Measurements from ENCODE around the gene COQ8A. TPM values are rescaled to one million over a fixed set of nuclear protein-coding genes. Genes with fewer than 3 reads are reported as not detected.

COQ8A gene
- total and polyA plus RNA-seq, 10 of the 15 experiments (the other 5 are each of a cell fraction or from before 2014, with no cell fraction given): 0.72 to 24.8 (median 12.1) TPM

DNA sequence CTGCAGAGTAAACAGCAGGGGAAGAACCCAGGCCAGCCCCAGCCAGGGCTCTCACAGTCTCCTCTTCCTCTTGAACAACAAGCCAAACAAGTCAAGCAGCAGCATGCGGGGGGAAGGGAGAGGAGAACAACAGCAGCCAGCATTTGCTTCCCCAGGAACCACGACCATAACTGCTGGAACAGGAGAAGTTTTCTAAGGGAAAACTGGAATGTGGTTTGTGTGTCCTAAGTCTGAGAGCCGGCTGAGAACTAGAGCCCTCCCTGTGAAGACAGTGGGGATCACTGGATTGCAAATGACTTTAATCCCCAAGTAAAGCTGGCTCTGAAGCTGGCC lies 48.2 kb downstream of the COQ8A start:
- DNase-seq (ENCODE audit: low read depth, low spot score) (no peak), ATAC-seq (no peak), FAIRE-seq (no peak)
- RAD21 ChIA-PET (ENCODE audit: unreplicated experiment): no interaction called here
- in situ Hi-C loops (cut with MboI): no loop called here
- H3K79me2 ChIP-seq (ENCODE audit: control insufficient read depth, insufficient read depth, low read length): no peaks in the 10 kb centered on the region
- H3K36me3 ChIP-seq (ENCODE audit: control insufficient read depth in 2 of 2, insufficient read depth in 2 of 2, low read length in 1 of 2): peaks cover 0 to 3% of the 10 kb centered on the region in 2 experiments; a peak in 2 of 4 replicates
- POLR2A ChIA-PET: no interaction called here
- H3K27ac ChIP-seq (ENCODE audit: control insufficient read depth, insufficient read depth): no peak overlapping the region
- H4K20me1 ChIP-seq (ENCODE audit: control insufficient read depth, insufficient read depth): no peaks in the 10 kb centered on the region
- no peaks in the 10 kb centered on the region for H3K9me3 ChIP-seq (replicated peaks; ENCODE audit: control insufficient read depth, insufficient read depth, low read length)
- no peak overlapping the region for H3K9ac ChIP-seq (ENCODE audit: control insufficient read depth, insufficient read depth, low read length)
- H3K4me1 ChIP-seq (ENCODE audit: control insufficient read depth, insufficient read depth, low read length): peaks cover 9% of the 10 kb centered on the region; the same call in 1 of the 2 replicates
- SMC1A ChIA-PET (ENCODE audit: uncharacterized antibody, unreplicated experiment): no interaction called here
- intact Hi-C loops (cut with micrococcal nuclease; ENCODE audit: unreplicated experiment): no loop called here
- TF ChIP-seq ZNF622 (IDR thresholded peaks at IDR 0.05): no peak
- no peak for TF ChIP-seq HDGF (IDR thresholded peaks at IDR 0.05)
- TF ChIP-seq DPF2 (IDR thresholded peaks at IDR 0.05): no peak
- no peak for TF ChIP-seq YBX1 (IDR thresholded peaks at IDR 0.05)
- TF ChIP-seq CHD1 (IDR thresholded peaks at IDR 0.05; ENCODE audit: low read depth, low read length): no peak
- no peak for TF ChIP-seq CHD4 (IDR thresholded peaks at IDR 0.05)
- H2AFZ ChIP-seq (ENCODE audit: control insufficient read depth, low read depth, low read length): no peak overlapping the region
- WGBS (ENCODE audit: insufficient coverage, insufficient replicate concordance, low lambda C conversion rate, missing lambda C conversion rate): 74% methylated on average over 3 of the region's 3 CpGs
- no TSS peak for BruUV-seq (replicated peaks)
- no peak overlapping the region for H3K4me2 ChIP-seq (ENCODE audit: control insufficient read depth, insufficient read depth)
- CTCF ChIA-PET: no interaction called here
- no peak overlapping the region for H3K4me3 ChIP-seq
- H3K27me3 ChIP-seq (replicated peaks in 1 of 2; ENCODE audit: control insufficient read depth in 2 of 2, insufficient read depth in 2 of 2, low read length in 1 of 2): no peaks in the 10 kb centered on the region

- H2AFZ ChIP-seq (ENCODE audit: control insufficient read depth, low read depth, low read length): peak overlapping the region; percentile 67
- in situ Hi-C loops (cut with MboI): no loop called here
- ChIA-PET SMC1A (ENCODE audit: uncharacterized antibody, unreplicated experiment) (no interaction called here), RAD21 (ENCODE audit: unreplicated experiment) (no interaction called here), POLR2A (no interaction called here), CTCF (no interaction called here)
- TF ChIP-seq EGR1 (IDR thresholded peaks at IDR 0.05; ENCODE audit: borderline replicate concordance in 1 of 2, low read depth in 2 of 2, low read length in 2 of 2) (no peak), SRF (IDR thresholded peaks at IDR 0.05; ENCODE audit: low read depth in 2 of 2, low read length in 2 of 2) (peak in 1 of 2 experiments; percentile 48; a peak in 1 of 4 replicates), YBX1 (IDR thresholded peaks at IDR 0.05) (no peak)
- WGBS (ENCODE audit: insufficient coverage, insufficient replicate concordance, low lambda C conversion rate, missing lambda C conversion rate): 77% methylated on average over 12 of the region's 12 CpGs
- no peaks in the 10 kb centered on the region for H3K27me3 ChIP-seq (replicated peaks in 1 of 2; ENCODE audit: control insufficient read depth in 2 of 2, insufficient read depth in 2 of 2, low read length in 1 of 2)
- peaks cover 0 to 3% of the 10 kb centered on the region in 2 experiments; a peak in 2 of 4 replicates for H3K36me3 ChIP-seq (ENCODE audit: control insufficient read depth in 2 of 2, insufficient read depth in 2 of 2, low read length in 1 of 2)
- H3K9me3 ChIP-seq (replicated peaks; ENCODE audit: control insufficient read depth, insufficient read depth, low read length): no peaks in the 10 kb centered on the region
- H3K4me3 ChIP-seq: no peak overlapping the region
- no peak for FAIRE-seq
- no TSS peak for BruUV-seq (replicated peaks)
- no peaks in the 10 kb centered on the region for H4K20me1 ChIP-seq (ENCODE audit: control insufficient read depth, insufficient read depth)
- DNase-seq (ENCODE audit: low read depth, low spot score): no peak
- peaks cover 9% of the 10 kb centered on the region; the same call in 1 of the 2 replicates for H3K4me1 ChIP-seq (ENCODE audit: control insufficient read depth, insufficient read depth, low read length)
- no peak for ATAC-seq
- no peak overlapping the region; the same call in 1 of the 2 replicates for H3K27ac ChIP-seq (ENCODE audit: control insufficient read depth, insufficient read depth)
- no peaks in the 10 kb centered on the region for H3K79me2 ChIP-seq (ENCODE audit: control insufficient read depth, insufficient read depth, low read length)
- H3K4me2 ChIP-seq (ENCODE audit: control insufficient read depth, insufficient read depth): no peak overlapping the region
- intact Hi-C loops (cut with micrococcal nuclease; ENCODE audit: unreplicated experiment): no loop called here
- no peak overlapping the region for H3K9ac ChIP-seq (ENCODE audit: control insufficient read depth, insufficient read depth, low read length)
These were observed 49.2 kb downstream of the COQ8A start for GRCh38 chr1:226989085-226989920.

Measured in GM12878 (cell line).